K562 (cell line): ENCODE results near the gene CEACAM8.

ENCODE experiments used
- BACH1 ChIP-seq: fragments of 200-800 bp; sonication (Bioruptor generic); IDR thresholded peaks from 2 replicates; pipeline ENCODE4 v1.6.1; 2016; ENCODE audit warnings: missing genetic modification characterization, missing compliant biosample characterization
- CBX3 ChIP-seq, 2 experiments: IDR thresholded peaks; 1 replicate in 1 of 2; 2 replicates in 1 of 2; pipeline ENCODE4 v1.6.1; 2012; ENCODE audit warnings: inconsistent platforms in 2 of 2, low read length in 2 of 2, borderline replicate concordance in 1 of 2, control low read depth in 1 of 2
- CHD2 ChIP-seq: IDR thresholded peaks from 2 replicates; pipeline ENCODE4 v1.6.1; 2011; ENCODE audit warnings: low read depth, low read length
- EP400 ChIP-seq: fragments of 450-650 bp; IDR thresholded peaks from 2 replicates; pipeline ENCODE4 v1.6.1; 2017; ENCODE audit warnings: antibody characterized with exemption, mild to moderate bottlenecking, moderate library complexity
- EZH2 ChIP-seq: IDR thresholded peaks from 2 replicates; pipeline ENCODE4 v1.6.1; 2012; ENCODE audit warnings: low read depth, mild to moderate bottlenecking, inconsistent platforms, low read length, borderline replicate concordance
- FIP1L1 ChIP-seq: fragments of 200-400 bp; formaldehyde crosslinking; IDR thresholded peaks from 2 replicates; pipeline ENCODE4 v1.6.1; 2018; ENCODE audit warnings: mild to moderate bottlenecking, low read depth, low read length; ENCODE audit not compliant: poor library complexity, severe bottlenecking
- HNRNPH1 ChIP-seq: fragments of 200-400 bp; formaldehyde crosslinking; optimal IDR thresholded peaks from 2 replicates; pipeline ENCODE3; 2017; ENCODE audit warnings: low read depth, mild to moderate bottlenecking, low read length, moderate library complexity
- MAFK ChIP-seq: IDR thresholded peaks from 2 replicates; pipeline ENCODE4 v1.6.1; 2011; ENCODE audit warnings: low read length, improper control_type of control experiment
- MXD1 ChIP-seq: fragments of 250-450 bp; sonication (Bioruptor Pico); IDR thresholded peaks from 2 replicates; pipeline ENCODE4 v1.8.0; 2021; ENCODE audit warnings: borderline replicate concordance, mild to moderate bottlenecking, moderate library complexity; ENCODE audit not compliant: poor library complexity, severe bottlenecking
- NFYB ChIP-seq: IDR thresholded peaks from 2 replicates; pipeline ENCODE4 v1.6.1; 2011; ENCODE audit warnings: mild to moderate bottlenecking, moderate library complexity; ENCODE audit not compliant: insufficient read length; ENCODE audit errors: extremely low read depth
- POLR2A ChIP-seq: fragments of 450-650 bp; conservative IDR thresholded peaks from 2 replicates; pipeline ENCODE4 v1.6.1; 2016
- ZMIZ1 ChIP-seq, 2 experiments: fragments of 150-350 bp in 1 of 2; IDR thresholded peaks; 2 replicates each; pipeline ENCODE4 v1.6.1; 2012 to 2016; ENCODE audit warnings: low read depth in 2 of 2, low read length in 2 of 2, mild to moderate bottlenecking in 1 of 2, moderate library complexity in 1 of 2
- ZNF449 ChIP-seq: fragments of 250-450 bp; sonication (Bioruptor Pico); IDR thresholded peaks from 2 replicates; pipeline ENCODE4 v1.8.0; 2022; ENCODE audit warnings: moderate library complexity, mild to moderate bottlenecking, inconsistent platforms

- no peak for TF ChIP-seq POLR2A
- TF ChIP-seq NFYB = no peak
- no peak for TF ChIP-seq EZH2
- no peak for TF ChIP-seq ZNF449 (CRISPR knock-in tag)
- TF ChIP-seq MXD1 (CRISPR knock-in tag) = no peak
- TF ChIP-seq FIP1L1 = no peak
- no peak for TF ChIP-seq BACH1
- no peak for TF ChIP-seq CHD2
- no peak for TF ChIP-seq HNRNPH1
- no peak for TF ChIP-seq ZMIZ1 (IDR thresholded peaks at IDR 0.05; ENCODE audit: low read depth in 2 of 2, low read length in 2 of 2)
- TF ChIP-seq EP400 = no peak
- TF ChIP-seq MAFK = no peak
- no peak for TF ChIP-seq CBX3 (IDR thresholded peaks at IDR 0.05; ENCODE audit: borderline replicate concordance in 1 of 2, low read length in 2 of 2)
Measured at GRCh38 chr19:42568006-42568405, 26.7 kb downstream of the CEACAM8 start.
